Neuronal stem cell (in vitro differentiated cells): ENCODE results near the gene SARS2.

ENCODE experiments used
- DNase-seq: peaks from one replicate; pipeline ENCODE4 v3.0.0-alpha.2; 2013; ENCODE audit warnings: low spot score
- H2AFZ ChIP-seq: one replicate; pipeline ENCODE4 v1.6.1; 2013; ENCODE audit warnings: mild to moderate bottlenecking, low read length, inconsistent platforms
- H2AK5ac ChIP-seq: 2 replicates; pipeline ENCODE4 v1.6.1; 2013; ENCODE audit warnings: low read depth, mild to moderate bottlenecking, inconsistent platforms, low read length, moderate library complexity, mixed read lengths
- H2BK120ac ChIP-seq: 2 replicates; pipeline ENCODE4 v1.6.1; 2013; ENCODE audit warnings: low read depth, mild to moderate bottlenecking, inconsistent platforms, low read length, moderate library complexity, mixed read lengths
- H2BK12ac ChIP-seq: one replicate; pipeline ENCODE4 v1.6.1; 2013; ENCODE audit warnings: low read length, inconsistent platforms
- H2BK15ac ChIP-seq: 2 replicates; pipeline ENCODE4 v1.6.1; 2013; ENCODE audit warnings: mild to moderate bottlenecking, low read length, inconsistent platforms, mixed read lengths
- H2BK5ac ChIP-seq: one replicate; pipeline ENCODE4 v1.6.1; 2013; ENCODE audit warnings: inconsistent platforms, mild to moderate bottlenecking, low read length, moderate library complexity
- H3K14ac ChIP-seq: one replicate; pipeline ENCODE4 v1.6.1; 2013; ENCODE audit warnings: low read length, inconsistent platforms
- H3K18ac ChIP-seq: 2 replicates; pipeline ENCODE4 v1.6.1; 2013; ENCODE audit warnings: low read length, inconsistent platforms
- H3K23ac ChIP-seq: 2 replicates; pipeline ENCODE4 v1.6.1; 2013; ENCODE audit warnings: low read depth, mild to moderate bottlenecking, mixed read lengths, low read length, inconsistent platforms; ENCODE audit not compliant: poor library complexity
- H3K27ac ChIP-seq: replicated peaks from 3 replicates; pipeline ENCODE4 v1.5.1; 2013; ENCODE audit warnings: low read length, inconsistent platforms
- H3K27me3 ChIP-seq, 3 experiments: 2 replicates each; pipeline ENCODE4 v1.6.1; 2013; ENCODE audit warnings: low read length in 3 of 3, mild to moderate bottlenecking in 2 of 3, inconsistent platforms in 1 of 3, low read depth in 1 of 3, mixed read lengths in 1 of 3, moderate library complexity in 1 of 3; ENCODE audit not compliant: control insufficient read depth in 3 of 3, insufficient read depth in 3 of 3
- H3K36me3 ChIP-seq, 2 donors: replicated peaks in 1 of 2; 2 replicates each; pipeline ENCODE4 v1.6.1; 2013; ENCODE audit warnings: low read length in 2 of 2; ENCODE audit not compliant: control insufficient read depth in 2 of 2, insufficient read depth in 2 of 2
- H3K4ac ChIP-seq: 2 replicates; pipeline ENCODE4 v1.6.1; 2013; ENCODE audit warnings: inconsistent platforms, mild to moderate bottlenecking, low read length, moderate library complexity
- H3K4me1 ChIP-seq, 2 donors: 1 replicate in 1 of 2; 2 replicates in 1 of 2; pipeline ENCODE4 v1.6.1; 2013; ENCODE audit warnings: low read length in 2 of 2, low read depth in 1 of 2; ENCODE audit not compliant: control insufficient read depth in 2 of 2, insufficient read depth in 1 of 2
- H3K4me2 ChIP-seq: one replicate; pipeline ENCODE4 v1.6.1; 2013; ENCODE audit warnings: mild to moderate bottlenecking, low read length, inconsistent platforms; ENCODE audit not compliant: insufficient read depth, poor library complexity, severe bottlenecking
- H3K4me3 ChIP-seq, 2 donors: 2 replicates each; pipeline ENCODE4 v1.5.1; 2013; ENCODE audit warnings: low read length in 2 of 2, mild to moderate bottlenecking in 2 of 2, inconsistent platforms in 1 of 2, moderate library complexity in 1 of 2
- H3K79me1 ChIP-seq: one replicate; pipeline ENCODE4 v1.6.1; 2013; ENCODE audit warnings: low read depth, mild to moderate bottlenecking, inconsistent platforms, low read length, moderate library complexity
- H3K9ac ChIP-seq: one replicate; pipeline ENCODE4 v1.6.1; 2013; ENCODE audit warnings: mild to moderate bottlenecking, low read depth, low read length, inconsistent platforms; ENCODE audit not compliant: poor library complexity
- H3K9me3 ChIP-seq, 2 donors: replicated peaks in 1 of 2; 2 replicates each; pipeline versions ENCODE3 to v1.6.1; 2013; ENCODE audit warnings: low read length in 2 of 2, mild to moderate bottlenecking in 2 of 2, inconsistent platforms in 1 of 2, low read depth in 1 of 2, mixed read lengths in 1 of 2, moderate library complexity in 1 of 2; ENCODE audit not compliant: control insufficient read depth in 2 of 2, insufficient read depth in 1 of 2
- H4K8ac ChIP-seq: one replicate; pipeline ENCODE4 v1.6.1; 2013; ENCODE audit warnings: low read depth, mild to moderate bottlenecking, inconsistent platforms, low read length, moderate library complexity
- H4K91ac ChIP-seq: one replicate; pipeline ENCODE4 v1.6.1; 2013; ENCODE audit warnings: low read length, low read depth, mild to moderate bottlenecking, inconsistent platforms; ENCODE audit not compliant: poor library complexity
- WGBS, 2 donors: extraction: QIAGEN DNeasy Blood & Tissue Kit; methylation state at CpG; one replicate each; pipeline ENCODE4 v1.1.7; 2013; ENCODE audit warnings: missing lambda C conversion rate in 2 of 2, mixed read lengths in 1 of 2; ENCODE audit not compliant: insufficient read length in 2 of 2, insufficient replicate concordance in 1 of 2; ENCODE audit errors: extremely low coverage in 2 of 2; 5-methylcytosine and 5-hydroxymethylcytosine counted together

SARS2 gene

DNA sequence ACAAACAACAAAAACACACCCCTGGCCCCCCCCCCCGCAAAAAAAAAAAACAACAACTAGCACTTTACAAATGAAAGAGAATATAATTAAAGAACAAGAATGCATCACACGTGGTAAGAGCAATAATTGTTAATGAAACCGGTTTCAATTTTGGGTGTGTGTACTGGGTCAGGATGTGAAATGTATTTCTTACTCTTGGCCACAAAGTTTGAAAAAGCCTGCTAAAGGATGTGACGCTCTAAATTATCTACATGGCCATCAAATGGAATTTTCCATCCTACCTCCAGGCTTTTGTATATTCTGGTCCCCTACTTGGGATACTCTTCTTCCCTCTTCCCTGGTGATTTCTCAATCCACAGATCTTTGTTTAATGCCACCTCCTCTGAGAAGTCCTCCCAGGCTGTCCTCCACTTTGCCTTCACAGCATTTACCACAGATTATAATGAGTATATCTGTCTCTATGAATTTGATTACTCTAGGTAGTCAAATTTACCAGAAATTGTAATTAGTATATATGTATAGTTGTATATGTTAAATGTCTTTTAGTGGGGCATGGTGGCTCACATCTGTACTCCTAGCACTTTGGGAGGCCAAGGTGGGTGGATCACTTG lies 2.1 kb downstream of the SARS2 start:
- Histone ChIP-seq H3K36me3 (peaks cover 26 to 53% of the 10 kb centered on the region in 2 donors), H2BK12ac (no peak overlapping the region), H2BK120ac (no peak overlapping the region), H3K4me2 (no peak overlapping the region), H3K4me3 (no peak overlapping the region), H3K79me1 (peaks cover 7% of the 10 kb centered on the region), H3K9ac (no peak overlapping the region), H3K27ac (no peak overlapping the region), H2AFZ (no peak overlapping the region), H2BK5ac (no peak overlapping the region), H2AK5ac (no peak overlapping the region), H3K4ac (no peak overlapping the region), H4K8ac (no peak overlapping the region), H3K14ac (no peak overlapping the region), H3K23ac (no peak overlapping the region), H2BK15ac (no peak overlapping the region), H3K4me1 (peaks cover 2 to 6% of the 10 kb centered on the region in 2 donors), H3K9me3 (peaks cover 0 to 1% of the 10 kb centered on the region in 2 donors), H3K27me3 (no peaks in the 10 kb centered on the region), H4K91ac (no peak overlapping the region), H3K18ac (no peak overlapping the region)
- no CpG with 5 or more reads among the region's 4 CpGs for WGBS, 2 donors
- no peak for DNase-seq

DNA sequence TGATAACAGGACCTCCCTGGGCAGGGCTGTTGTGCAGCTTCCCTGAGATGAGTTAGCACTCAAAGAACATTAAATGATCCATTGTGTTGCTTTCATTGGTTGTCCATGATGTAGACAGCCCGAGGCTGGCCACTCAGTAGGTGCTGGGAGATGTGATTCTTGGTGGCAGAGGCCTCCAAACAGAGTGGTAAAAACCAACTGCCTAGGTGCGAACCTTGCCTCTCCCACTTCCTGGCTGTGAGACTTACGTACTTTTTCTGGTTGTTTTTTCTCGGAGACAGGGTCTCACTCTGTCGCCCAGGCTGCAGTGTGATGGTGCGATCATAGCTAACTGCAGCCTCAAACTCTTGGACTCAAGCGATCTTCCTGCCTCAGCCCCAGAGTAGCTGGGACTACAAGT lies 6.2 kb downstream of the SARS2 start:
- H3K4me2 ChIP-seq: no peak overlapping the region
- H3K23ac ChIP-seq: no peak overlapping the region
- no peak overlapping the region for H2AFZ ChIP-seq
- H3K36me3 ChIP-seq: peaks cover 32 to 56% of the 10 kb centered on the region in 2 donors
- H3K27ac ChIP-seq: no peak overlapping the region
- no peak overlapping the region for H3K18ac ChIP-seq
- no peak overlapping the region for H2AK5ac ChIP-seq
- no peak overlapping the region for H2BK5ac ChIP-seq
- no peaks in the 10 kb centered on the region for H3K9me3 ChIP-seq
- no peak overlapping the region for H3K14ac ChIP-seq
- no peak overlapping the region for H3K9ac ChIP-seq
- no peak overlapping the region for H3K4me3 ChIP-seq
- no peaks in the 10 kb centered on the region for H3K79me1 ChIP-seq
- WGBS, 2 donors: no CpG with 5 or more reads among the region's 7 CpGs
- no peak overlapping the region for H2BK15ac ChIP-seq
- H3K4ac ChIP-seq: no peak overlapping the region
- no peak overlapping the region for H4K8ac ChIP-seq
- DNase-seq: no peak
- no peaks in the 10 kb centered on the region for H3K27me3 ChIP-seq
- no peak overlapping the region for H2BK12ac ChIP-seq
- H4K91ac ChIP-seq: no peak overlapping the region
- H3K4me1 ChIP-seq: no peaks in the 10 kb centered on the region
- no peak overlapping the region for H2BK120ac ChIP-seq

GRCh38 chr19:38922482-38922881 lies 8.1 kb downstream of the SARS2 start:
- no peak for DNase-seq
- no CpG with 5 or more reads among the region's 5 CpGs for WGBS, 2 donors
- no peaks in the 10 kb centered on the region for H3K9me3 ChIP-seq
- no peak overlapping the region for H4K91ac ChIP-seq
- H3K36me3 ChIP-seq: peaks cover 34 to 44% of the 10 kb centered on the region in 2 donors
- H3K9ac ChIP-seq: no peak overlapping the region
- H2AK5ac ChIP-seq: no peak overlapping the region
- no peak overlapping the region for H2BK12ac ChIP-seq
- H2BK120ac ChIP-seq: no peak overlapping the region
- H3K79me1 ChIP-seq: no peaks in the 10 kb centered on the region
- H3K27me3 ChIP-seq: no peaks in the 10 kb centered on the region
- H3K4me1 ChIP-seq: no peaks in the 10 kb centered on the region
- no peak overlapping the region for H3K4ac ChIP-seq
- H3K4me3 ChIP-seq: no peak overlapping the region
- no peak overlapping the region for H4K8ac ChIP-seq
- no peak overlapping the region for H3K14ac ChIP-seq
- H3K23ac ChIP-seq: no peak overlapping the region
- H2BK15ac ChIP-seq: no peak overlapping the region
- H2AFZ ChIP-seq: no peak overlapping the region
- H3K27ac ChIP-seq: no peak overlapping the region
- H2BK5ac ChIP-seq: no peak overlapping the region
- H3K4me2 ChIP-seq: no peak overlapping the region
- no peak overlapping the region for H3K18ac ChIP-seq

DNA sequence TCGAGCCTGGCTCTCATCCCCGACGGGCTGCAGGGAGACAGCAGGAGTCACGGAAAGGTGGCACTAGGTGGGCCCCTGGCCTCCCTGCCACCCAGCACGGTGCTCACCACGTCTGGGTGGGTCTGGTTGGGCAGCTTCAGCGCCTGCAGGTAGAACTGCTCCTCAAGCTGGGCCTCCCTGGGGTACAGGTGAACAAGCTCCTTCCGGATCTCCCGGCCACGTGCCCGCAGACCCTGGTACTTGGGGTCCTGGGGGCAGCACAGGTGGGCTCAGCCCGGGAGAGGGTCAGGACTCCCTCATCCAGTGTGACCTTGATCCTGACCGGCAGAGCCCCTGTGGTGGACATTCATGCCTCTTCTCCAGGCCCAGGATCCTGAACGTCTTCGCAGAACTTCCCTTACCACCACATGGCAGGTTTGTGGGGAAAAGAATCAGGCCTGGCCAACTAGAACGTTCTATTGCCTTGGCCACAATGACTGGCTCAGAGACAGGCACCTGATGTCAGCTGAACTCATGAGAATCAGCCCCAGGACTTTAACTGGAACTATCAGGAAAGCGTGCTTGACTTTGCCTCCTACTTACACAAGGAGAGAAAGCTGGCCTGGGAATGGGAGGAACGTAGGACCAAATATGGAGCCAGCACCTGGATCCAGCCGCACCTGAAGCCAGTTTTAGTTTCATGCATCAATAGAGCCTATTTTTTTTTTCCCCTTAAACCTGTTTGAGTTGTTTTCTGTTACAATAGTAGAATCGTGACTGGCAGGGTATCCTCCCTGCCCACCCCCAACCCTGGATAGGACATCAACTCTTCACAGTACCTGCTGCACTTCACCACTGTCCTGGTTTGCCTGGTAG lies 8.9 kb downstream of the SARS2 start:
- Histone ChIP-seq H2BK12ac (no peak overlapping the region), H3K79me1 (no peaks in the 10 kb centered on the region), H3K36me3 (peaks cover 34 to 43% of the 10 kb centered on the region in 2 donors), H3K4me1 (no peaks in the 10 kb centered on the region), H3K14ac (no peak overlapping the region), H4K8ac (no peak overlapping the region), H3K9me3 (no peaks in the 10 kb centered on the region), H2BK5ac (no peak overlapping the region), H2BK15ac (no peak overlapping the region), H3K4me2 (no peak overlapping the region), H2BK120ac (no peak overlapping the region), H3K27me3 (no peaks in the 10 kb centered on the region), H2AFZ (no peak overlapping the region), H3K27ac (no peak overlapping the region), H3K4me3 (no peak overlapping the region), H3K18ac (no peak overlapping the region), H3K4ac (no peak overlapping the region), H3K9ac (no peak overlapping the region), H3K23ac (no peak overlapping the region), H2AK5ac (no peak overlapping the region), H4K91ac (no peak overlapping the region)
- no peak for DNase-seq
- WGBS, 2 donors: no CpG with 5 or more reads among the region's 20 CpGs
